GM12878 (cell line): ENCODE data around the gene RTL3. TPM values are rescaled to one million over a fixed set of nuclear protein-coding genes. Genes with fewer than 3 reads are reported as not detected.
A peak's percentile ranks its signal among the peaks of the same experiment; 100 is the strongest.

Experiments
- ATF7 ChIP-seq: fragments of 450-650 bp; IDR thresholded peaks from 2 replicates; pipeline ENCODE4 v1.6.1; 2016; ENCODE audit warnings: low read depth, mild to moderate bottlenecking
- BMI1 ChIP-seq: fragments of 450-650 bp; IDR thresholded peaks from 2 replicates; pipeline ENCODE4 v1.6.1; 2016; ENCODE audit warnings: mild to moderate bottlenecking, moderate library complexity, borderline replicate concordance
- CBX3 ChIP-seq: fragments of 200-600 bp; sonication (generic); IDR thresholded peaks from 2 replicates; pipeline ENCODE4 v1.6.1; 2016; ENCODE audit warnings: low read depth, borderline replicate concordance
- CHD4 ChIP-seq: fragments of 200-600 bp; sonication (generic); IDR thresholded peaks from 2 replicates; pipeline ENCODE4 v1.6.1; 2016; ENCODE audit warnings: mild to moderate bottlenecking
- DPF2 ChIP-seq: fragments of 450-650 bp; IDR thresholded peaks from 2 replicates; pipeline ENCODE4 v1.6.1; 2017; ENCODE audit warnings: mild to moderate bottlenecking
- E4F1 ChIP-seq: fragments of 450-650 bp; IDR thresholded peaks from 2 replicates; pipeline ENCODE4 v1.6.1; 2018; ENCODE audit warnings: borderline replicate concordance, mild to moderate bottlenecking; ENCODE audit not compliant: partially characterized antibody
- ETV6 ChIP-seq, 2 experiments: fragments of 450-650 bp in 1 of 2; IDR thresholded peaks in 1 of 2; conservative IDR thresholded peaks in 1 of 2; 2 replicates each; pipeline ENCODE4 v1.6.1; 2014; ENCODE audit warnings: antibody characterized with exemption in 1 of 2, borderline replicate concordance in 1 of 2, low read depth in 1 of 2, mild to moderate bottlenecking in 1 of 2, moderate library complexity in 1 of 2
- GABPA ChIP-seq: IDR thresholded peaks from 2 replicates; pipeline ENCODE4 v1.6.1; 2014; ENCODE audit warnings: antibody characterized with exemption, low read depth, mild to moderate bottlenecking, inconsistent platforms
- JUNB ChIP-seq: IDR thresholded peaks from 2 replicates; pipeline ENCODE4 v1.6.1; 2016; ENCODE audit warnings: antibody characterized with exemption, mild to moderate bottlenecking
- JUND ChIP-seq: IDR thresholded peaks from 2 replicates; pipeline ENCODE4 v1.6.1; 2012; ENCODE audit warnings: low read depth, mild to moderate bottlenecking, low read length, improper control_type of control experiment, moderate library complexity
- MAX ChIP-seq: IDR thresholded peaks from 2 replicates; pipeline ENCODE4 v1.6.1; 2012; ENCODE audit warnings: low read depth, low read length, improper control_type of control experiment
- MEF2B ChIP-seq: fragments of 450-650 bp; IDR thresholded peaks from 2 replicates; pipeline ENCODE4 v1.6.1; 2018; ENCODE audit warnings: mild to moderate bottlenecking, moderate library complexity; ENCODE audit not compliant: partially characterized antibody, poor library complexity, severe bottlenecking
- MTA2 ChIP-seq: fragments of 450-650 bp; IDR thresholded peaks from 2 replicates; pipeline ENCODE4 v1.6.1; 2016; ENCODE audit warnings: low read depth, mild to moderate bottlenecking, moderate library complexity
- MTA3 ChIP-seq: IDR thresholded peaks from 2 replicates; pipeline ENCODE4 v1.6.1; 2012; ENCODE audit warnings: low read length, inconsistent platforms, borderline replicate concordance
- NBN ChIP-seq: fragments of 450-650 bp; IDR thresholded peaks from 2 replicates; pipeline ENCODE4 v1.6.1; 2016
- NFIC ChIP-seq: IDR thresholded peaks from 2 replicates; pipeline ENCODE4 v1.6.1; 2012; ENCODE audit warnings: low read depth, mild to moderate bottlenecking, inconsistent platforms, low read length, moderate library complexity
- NFXL1 ChIP-seq: fragments of 450-650 bp; IDR thresholded peaks from 2 replicates; pipeline ENCODE4 v1.6.1; 2017; ENCODE audit warnings: antibody characterized with exemption, mild to moderate bottlenecking, borderline replicate concordance
- NR2C1 ChIP-seq: fragments of 450-650 bp; IDR thresholded peaks from 2 replicates; pipeline ENCODE4 v1.6.1; 2017; ENCODE audit warnings: antibody characterized with exemption, mild to moderate bottlenecking, moderate library complexity
- PAX5 ChIP-seq: IDR thresholded peaks from 2 replicates; pipeline ENCODE4 v1.6.1; 2011; ENCODE audit warnings: low read depth, low read length, borderline replicate concordance
- PAX8 ChIP-seq: fragments of 450-650 bp; IDR thresholded peaks from 2 replicates; pipeline ENCODE4 v1.6.1; 2017; ENCODE audit warnings: mild to moderate bottlenecking, moderate library complexity
- PML ChIP-seq: IDR thresholded peaks from 2 replicates; pipeline ENCODE4 v1.6.1; 2012; ENCODE audit warnings: low read length, inconsistent platforms
- SMAD1 ChIP-seq: fragments of 450-650 bp; IDR thresholded peaks from 2 replicates; pipeline ENCODE4 v1.6.1; 2018; ENCODE audit warnings: mild to moderate bottlenecking, low read depth; ENCODE audit not compliant: partially characterized antibody
- SPI1 ChIP-seq: IDR thresholded peaks from 2 replicates; pipeline ENCODE4 v1.6.1; 2011; ENCODE audit warnings: low read depth, mild to moderate bottlenecking, low read length, moderate library complexity, borderline replicate concordance; ENCODE audit not compliant: insufficient read depth
- STAT3 ChIP-seq: IDR thresholded peaks from 2 replicates; pipeline ENCODE4 v1.6.1; 2011; ENCODE audit warnings: low read depth, low read length, improper control_type of control experiment
- SUZ12 ChIP-seq: fragments of 200-600 bp; sonication (generic); IDR thresholded peaks from one replicate; pipeline ENCODE4 v1.6.1; 2018; ENCODE audit warnings: antibody characterized with exemption, mild to moderate bottlenecking; ENCODE audit not compliant: unreplicated experiment
- WRNIP1 ChIP-seq: IDR thresholded peaks from 2 replicates; pipeline ENCODE4 v1.6.1; 2011; ENCODE audit warnings: low read depth, low read length, improper control_type of control experiment, borderline replicate concordance
- ZNF217 ChIP-seq: fragments of 450-650 bp; IDR thresholded peaks from 2 replicates; pipeline ENCODE4 v1.6.1; 2017; ENCODE audit warnings: antibody characterized with exemption, mild to moderate bottlenecking
- ZZZ3 ChIP-seq: IDR thresholded peaks from 2 replicates; pipeline ENCODE4 v1.6.1; 2011; ENCODE audit warnings: low read depth; ENCODE audit not compliant: control insufficient read depth, insufficient read length
- polyA plus RNA-seq, 11 experiments: library from polyadenylated mRNA; depleted of rRNA in 4 of 11; unstranded in 6 of 11; stranded (reverse) in 5 of 11; fragments of >200 nt; fragmentation: Nextera tagmentation in 4 of 11; fragmentation: Illumina TruSeq in 1 of 11; extraction: Ambion mirVana in 4 of 11; extraction: Trizol in 1 of 11; gene quantifications; 1 replicate in 1 of 11; 2 replicates in 10 of 11; pipeline versions ENCODE4 v1.2.1 to v1.2.3, GENCODE V29; 2011 to 2016; ENCODE audit warnings: inconsistent platforms in 2 of 11, missing spikeins in 2 of 11, low read depth in 1 of 11
- total RNA-seq, 4 experiments: library from RNA; depleted of rRNA in 3 of 4; stranded (reverse); fragments of >200 nt in 3 of 4; fragmentation: Illumina TruSeq in 1 of 4; extraction: Trizol in 1 of 4; gene quantifications; 2 replicates each; pipeline versions ENCODE4 v1.2.1 to v1.2.3, GENCODE V29; 2013 to 2021
- TF ChIP-seq, protein P1 (sequence below): fragments of 450-650 bp; IDR thresholded peaks from 2 replicates; pipeline ENCODE4 v1.6.1; 2016; ENCODE audit warnings: mild to moderate bottlenecking

RTL3 gene
- total and polyA plus RNA-seq, 10 of the 15 experiments (the other 5 are each of a cell fraction or from before 2014, with no cell fraction given) = 0.09 to 1.5 (median 0.27) TPM; not detected in 1

DNA sequence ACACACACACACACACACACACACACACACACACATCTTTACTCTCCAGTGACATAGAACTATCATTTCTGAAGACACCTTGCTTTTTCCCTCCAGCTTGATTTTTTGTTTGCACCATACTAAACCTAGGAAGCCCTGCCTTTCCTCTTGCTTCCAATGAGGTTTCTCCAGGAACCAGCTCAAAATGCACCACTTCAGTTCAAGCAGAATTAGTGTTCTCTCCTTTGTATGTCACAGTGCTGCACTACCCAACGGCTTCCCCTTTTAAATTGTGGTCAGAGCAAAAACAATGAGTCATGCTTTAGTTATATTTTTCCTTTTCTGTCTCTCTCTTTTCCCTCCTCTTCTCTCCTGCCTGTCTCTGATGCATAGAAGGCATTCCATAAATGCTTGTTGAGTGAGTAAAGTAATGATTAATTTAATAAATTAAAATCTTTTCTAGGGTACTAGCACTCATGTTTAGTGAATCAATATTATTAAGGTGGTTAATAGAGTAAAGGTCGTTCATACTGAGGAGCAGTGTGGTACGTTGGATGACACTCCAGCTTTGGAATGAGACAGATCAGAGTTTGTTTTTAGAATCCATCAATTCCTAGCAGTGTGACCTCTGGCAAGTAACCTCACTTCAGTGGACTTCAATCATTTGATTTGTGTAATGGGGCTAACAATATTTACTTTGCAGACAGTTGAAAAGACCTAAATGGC, 5.9 kb downstream of the RTL3 start (continued):
- TF ChIP-seq SPI1 = peak; percentile 64; the same call in 1 of the 2 replicates
- TF ChIP-seq WRNIP1 = no peak
- 0 out of 2 replicates have a peak, but pooled peaks have one; percentile 47 for TF ChIP-seq DPF2
- no peak for TF ChIP-seq STAT3
- TF ChIP-seq PAX5 = peak; percentile 83
- no peak for TF ChIP-seq CBX3
- no peak for TF ChIP-seq SUZ12
- TF ChIP-seq MTA3 = no peak
- TF ChIP-seq ETV6 (conservative IDR thresholded peaks at IDR 0.05 in 1 of 2, IDR thresholded peaks at IDR 0.05 in 1 of 2; ENCODE audit: borderline replicate concordance in 1 of 2, low read depth in 1 of 2) = no peak
- 0 out of 2 replicates have a peak, but pooled peaks have one; percentile 11 for TF ChIP-seq BMI1
- no peak for TF ChIP-seq PML
- peak; percentile 57; the same call in 1 of the 2 replicates for TF ChIP-seq JUNB
- no peak for TF ChIP-seq NR2C1
- no peak for TF ChIP-seq E4F1
- TF ChIP-seq ZZZ3 = no peak
- no peak for TF ChIP-seq SMAD1
- TF ChIP-seq ZNF217 = 0 out of 2 replicates have a peak, but pooled peaks have one; percentile 26
- TF ChIP-seq PAX8 = no peak
- 0 out of 2 replicates have a peak, but pooled peaks have one; percentile 22 for TF ChIP-seq GABPA
- TF ChIP-seq, protein P1, sequence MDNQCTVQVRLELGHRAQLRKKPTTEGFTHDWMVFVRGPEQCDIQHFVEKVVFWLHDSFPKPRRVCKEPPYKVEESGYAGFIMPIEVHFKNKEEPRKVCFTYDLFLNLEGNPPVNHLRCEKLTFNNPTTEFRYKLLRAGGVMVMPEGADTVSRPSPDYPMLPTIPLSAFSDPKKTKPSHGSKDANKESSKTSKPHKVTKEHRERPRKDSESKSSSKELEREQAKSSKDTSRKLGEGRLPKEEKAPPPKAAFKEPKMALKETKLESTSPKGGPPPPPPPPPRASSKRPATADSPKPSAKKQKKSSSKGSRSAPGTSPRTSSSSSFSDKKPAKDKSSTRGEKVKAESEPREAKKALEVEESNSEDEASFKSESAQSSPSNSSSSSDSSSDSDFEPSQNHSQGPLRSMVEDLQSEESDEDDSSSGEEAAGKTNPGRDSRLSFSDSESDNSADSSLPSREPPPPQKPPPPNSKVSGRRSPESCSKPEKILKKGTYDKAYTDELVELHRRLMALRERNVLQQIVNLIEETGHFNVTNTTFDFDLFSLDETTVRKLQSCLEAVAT = peak; percentile 64; the same call in 1 of the 2 replicates
- TF ChIP-seq NFXL1 = no peak
- peak; percentile 42 for TF ChIP-seq MEF2B
- TF ChIP-seq MAX = no peak
- TF ChIP-seq JUND = peak; percentile 25; the same call in 1 of the 2 replicates
- peak; percentile 55 for TF ChIP-seq MTA2
- TF ChIP-seq ATF7 = peak; percentile 69
- peak; percentile 78; the same call in 1 of the 2 replicates for TF ChIP-seq NBN
- TF ChIP-seq NFIC = peak; percentile 74; the same call in 1 of the 2 replicates
- TF ChIP-seq CHD4 = no peak
